GM19397 (cell line): ENCODE measurements around the gene RSPH3.
"Not testable (repeated sequence)": the region's sequence is repeated elsewhere in the genome, so short reads cannot be mapped to it uniquely, and the experiment has no call there.

Experiments used
- ATAC-seq: cut with Tn5 transposase; IDR thresholded peaks from one replicate; pipeline ENCODE4 v1.9.1; 2021; ENCODE audit warnings: mild to moderate bottlenecking, moderate library complexity; ENCODE audit not compliant: unreplicated experiment

Gene RSPH3, protein sequence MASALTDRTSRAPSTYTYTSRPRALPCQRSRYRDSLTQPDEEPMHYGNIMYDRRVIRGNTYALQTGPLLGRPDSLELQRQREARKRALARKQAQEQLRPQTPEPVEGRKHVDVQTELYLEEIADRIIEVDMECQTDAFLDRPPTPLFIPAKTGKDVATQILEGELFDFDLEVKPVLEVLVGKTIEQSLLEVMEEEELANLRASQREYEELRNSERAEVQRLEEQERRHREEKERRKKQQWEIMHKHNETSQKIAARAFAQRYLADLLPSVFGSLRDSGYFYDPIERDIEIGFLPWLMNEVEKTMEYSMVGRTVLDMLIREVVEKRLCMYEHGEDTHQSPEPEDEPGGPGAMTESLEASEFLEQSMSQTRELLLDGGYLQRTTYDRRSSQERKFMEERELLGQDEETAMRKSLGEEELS

DNA sequence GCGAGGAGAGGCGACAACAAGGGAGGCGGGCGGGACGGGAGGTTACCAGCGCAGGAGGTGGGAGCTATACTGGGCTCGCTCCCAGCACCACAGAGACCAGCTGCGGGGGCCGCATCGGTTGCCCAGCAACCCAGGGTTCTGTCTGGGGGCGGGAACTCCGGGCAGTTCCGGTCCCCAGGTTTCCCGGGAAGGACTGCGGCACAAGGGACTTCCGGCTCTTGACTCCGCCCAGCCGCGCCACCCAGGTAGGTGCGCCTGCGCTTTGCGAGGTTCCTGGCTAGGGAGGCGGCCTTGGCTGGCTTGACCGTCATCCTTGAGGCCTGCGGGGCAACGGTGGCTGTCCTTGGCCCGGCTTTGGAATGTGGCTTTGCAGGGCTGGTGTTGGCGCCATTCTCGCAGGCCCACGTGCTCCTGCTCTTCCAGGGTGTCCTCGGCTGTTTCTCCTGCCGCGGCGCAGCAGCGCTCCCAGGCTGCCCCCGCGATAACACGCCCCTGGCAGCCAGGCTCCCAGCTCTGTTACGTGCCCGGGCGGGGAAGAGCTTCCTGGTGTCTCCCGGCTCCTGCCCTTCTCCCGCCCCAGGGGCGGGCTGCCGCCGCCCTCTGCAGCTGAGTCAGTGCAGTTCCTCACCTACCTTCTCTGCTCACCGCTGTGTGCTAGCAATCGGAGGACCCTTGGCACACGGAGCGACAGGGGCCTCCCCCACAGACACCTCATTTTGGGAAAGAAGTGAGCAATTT lies at the start of gene RSPH3:
Gene RSPH3 (minus strand): TSS at position 537 of the 738 bp plus-strand sequence. CDS start 652 bp downstream, outside the sequence.
- ATAC-seq = peak; percentile 94

DNA sequence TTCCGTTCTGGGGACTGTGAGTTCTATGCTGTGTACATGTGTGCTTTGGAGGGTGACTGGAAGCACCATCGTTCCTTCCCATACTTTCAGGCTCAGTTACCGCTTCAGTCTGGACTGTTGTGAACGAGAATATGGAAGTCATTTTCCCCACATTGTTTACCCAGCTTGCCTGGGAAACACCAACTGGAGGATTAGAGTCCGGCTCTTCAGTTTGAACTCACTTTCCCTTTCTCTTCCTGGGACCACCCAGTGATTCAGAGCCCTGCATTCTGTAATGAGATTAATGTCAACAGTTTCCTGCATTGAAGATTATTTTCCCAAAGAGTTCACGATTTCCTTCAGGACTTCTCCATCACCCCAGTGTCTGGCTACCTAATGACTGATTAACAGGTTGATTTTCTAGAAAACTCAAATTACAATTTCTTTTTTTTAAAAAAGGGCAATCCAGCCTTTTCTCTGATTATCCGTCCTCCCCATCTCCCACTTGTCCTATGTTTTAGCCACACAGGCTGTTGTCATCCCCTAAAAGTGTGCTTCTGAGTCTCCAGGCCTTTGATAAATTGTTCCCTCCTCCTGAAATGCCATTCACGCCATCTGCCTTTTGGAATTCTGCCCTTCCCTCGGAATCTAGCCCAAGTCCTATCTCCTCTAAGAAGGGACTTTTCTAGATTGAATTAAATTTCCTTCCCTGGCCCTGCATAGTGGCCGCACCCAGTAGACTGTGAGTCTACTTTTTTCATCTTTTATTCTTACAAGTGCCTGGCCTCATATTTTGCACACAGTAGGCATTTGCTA lies 48.1 kb upstream of the RSPH3 start:
- ATAC-seq = no peak

DNA sequence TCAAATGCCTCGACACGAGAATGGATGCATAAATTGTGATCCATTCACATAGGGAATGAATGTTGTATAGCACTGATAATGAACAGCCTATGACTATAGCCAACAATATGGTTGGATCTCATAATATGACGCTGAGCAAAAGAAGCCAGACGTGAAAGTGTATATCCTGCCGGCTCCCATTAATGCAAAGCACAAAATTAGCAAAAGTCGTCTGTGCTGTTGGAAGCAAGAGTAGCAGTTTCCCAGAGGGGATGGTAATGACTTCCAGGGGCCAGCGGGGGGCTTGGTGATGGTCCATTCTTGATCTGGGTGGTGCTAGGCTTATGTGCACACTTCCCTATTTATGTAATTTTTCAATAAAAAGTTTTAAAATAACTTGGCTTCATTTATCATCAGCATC lies 45.8 kb upstream of the RSPH3 start:
- ATAC-seq = no peak

DNA sequence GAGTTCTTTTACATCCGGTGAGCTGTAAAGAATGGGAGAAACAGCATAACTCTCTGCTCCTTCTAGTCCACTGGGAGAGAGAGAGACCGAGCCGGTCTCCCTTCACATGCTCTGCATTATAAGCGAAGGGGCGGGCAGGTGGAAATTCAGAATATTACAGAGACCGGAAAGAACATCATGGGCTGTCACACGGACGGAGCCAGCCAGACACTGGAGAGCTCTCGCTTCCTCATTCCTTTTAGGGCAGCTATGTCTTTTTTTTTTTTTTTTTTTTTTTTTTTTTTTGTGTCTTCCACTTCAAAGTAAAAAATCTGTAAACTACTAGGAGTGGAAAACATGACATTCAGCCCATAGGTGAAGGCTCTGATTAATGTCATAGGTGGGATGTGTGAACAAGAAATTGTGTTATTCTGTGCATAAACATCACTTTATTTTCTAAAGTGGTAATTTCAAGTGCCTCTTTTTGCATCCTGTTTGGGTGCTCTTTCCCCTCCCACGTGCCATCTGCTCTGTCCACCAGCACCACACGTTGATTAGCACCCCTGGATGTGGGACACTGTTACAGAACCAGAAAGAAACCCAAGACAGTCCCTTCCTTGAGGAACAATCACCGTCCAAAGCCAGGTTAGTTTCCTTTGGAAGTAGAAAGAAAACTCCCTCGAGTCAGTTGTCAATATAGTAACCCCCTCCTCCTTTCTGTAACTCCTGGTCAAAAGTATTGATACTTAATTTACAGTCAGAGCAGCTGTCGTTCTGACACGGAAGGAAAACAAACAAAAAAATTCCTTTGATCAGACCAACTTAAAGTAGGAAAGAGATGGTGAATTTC lies 45.1 kb upstream of the RSPH3 start, which contains the start of gene TAGAP:
Gene TAGAP (minus strand): TSS at position 93 of the 829 bp plus-strand sequence. CDS start 845 bp downstream, outside the sequence.
- ATAC-seq = peak; percentile 60

DNA sequence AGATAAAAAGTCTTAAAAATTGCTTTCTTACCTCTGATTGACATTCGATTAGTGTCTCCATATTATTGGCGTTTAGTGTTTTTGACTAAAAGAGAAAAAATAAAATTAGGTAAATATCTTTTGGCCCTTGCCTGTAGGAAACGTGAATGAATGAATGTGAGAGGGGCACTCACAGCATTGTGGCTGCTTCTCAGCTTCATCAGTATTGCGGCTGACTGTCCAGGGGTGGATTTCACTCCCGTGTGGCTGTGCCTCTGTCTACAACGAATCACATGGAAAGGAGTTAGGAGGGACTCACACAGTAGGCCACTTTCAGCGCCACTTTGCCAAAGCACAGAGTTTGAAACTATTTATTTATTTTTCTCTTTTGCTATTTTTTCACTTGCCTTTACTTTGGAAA lies 43.9 kb upstream of the RSPH3 start:
- ATAC-seq = no peak

DNA sequence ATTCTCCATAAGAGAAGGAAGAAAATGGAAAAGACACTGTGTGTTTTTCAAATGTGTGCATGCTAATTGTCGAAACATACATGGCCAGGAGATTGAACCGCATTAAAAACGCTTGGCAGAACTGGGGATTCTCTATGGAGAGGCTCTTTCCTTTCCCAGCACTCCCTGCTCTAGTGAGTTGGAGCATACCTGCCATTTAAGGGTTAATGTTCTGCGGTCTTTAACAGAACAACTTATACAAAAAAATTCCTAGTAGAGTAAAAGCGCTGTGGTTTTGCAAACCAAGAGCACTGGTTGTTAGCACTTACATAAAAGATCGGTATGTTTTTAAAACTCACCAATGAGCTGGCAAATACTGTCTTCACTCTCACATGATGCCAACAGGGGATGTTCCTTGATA lies 43.2 kb upstream of the RSPH3 start:
- no peak for ATAC-seq

DNA sequence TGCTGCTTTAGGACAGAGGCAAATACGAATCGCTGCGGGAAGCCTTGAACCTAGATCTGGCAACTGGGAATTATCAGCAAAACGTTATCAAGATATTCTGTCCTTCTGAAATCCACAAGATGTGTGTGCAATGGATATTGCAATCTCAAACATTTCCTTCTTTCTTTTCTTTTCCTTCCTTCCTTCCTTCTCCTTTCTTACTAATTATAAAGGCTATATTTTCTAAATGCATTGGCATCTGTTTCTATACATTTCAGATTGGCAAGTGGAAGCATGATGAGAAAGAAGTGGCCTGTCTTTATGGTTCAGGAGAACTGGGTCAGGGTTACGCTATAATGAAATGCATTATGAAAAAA lies 42.8 kb upstream of the RSPH3 start:
- no peak for ATAC-seq

DNA sequence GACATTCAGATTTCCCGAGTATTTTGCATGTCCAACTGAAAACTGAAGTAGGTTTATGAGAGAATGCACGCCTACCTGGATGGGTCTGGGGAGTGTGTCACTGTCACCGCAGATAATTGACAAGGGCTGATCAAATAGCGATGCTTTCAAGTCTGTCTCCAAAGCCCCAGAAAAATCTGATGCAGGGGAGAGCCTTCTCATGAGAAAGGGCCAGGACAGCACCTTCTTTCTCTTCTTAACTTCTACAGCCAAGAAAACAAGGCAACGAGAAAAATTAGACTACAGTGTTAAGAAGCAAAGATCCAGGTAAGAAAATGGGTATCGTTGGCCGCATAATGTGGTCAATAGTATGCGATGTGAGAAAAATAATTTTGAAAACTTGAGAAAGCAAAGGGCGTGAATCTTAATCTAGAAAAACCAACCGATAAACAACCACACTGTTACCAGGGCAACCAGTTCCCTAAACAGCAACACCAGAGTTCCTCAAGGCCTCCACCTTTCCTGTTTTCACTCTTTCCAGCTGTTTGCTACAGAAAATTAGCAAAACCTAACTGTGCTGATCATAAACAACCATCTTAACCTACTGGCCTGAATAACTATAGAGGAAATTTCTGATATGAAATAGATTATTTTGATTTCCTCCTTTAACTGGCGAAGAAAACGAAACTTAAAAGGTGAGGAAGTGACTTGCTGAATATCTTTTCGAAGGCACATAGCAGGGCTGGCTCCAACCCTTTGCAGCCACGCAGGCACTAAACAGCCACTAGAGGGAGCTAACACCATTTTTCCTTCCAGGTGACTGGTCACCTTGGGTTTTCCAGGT lies 42.2 kb upstream of the RSPH3 start:
- ATAC-seq = peak; percentile 46

DNA sequence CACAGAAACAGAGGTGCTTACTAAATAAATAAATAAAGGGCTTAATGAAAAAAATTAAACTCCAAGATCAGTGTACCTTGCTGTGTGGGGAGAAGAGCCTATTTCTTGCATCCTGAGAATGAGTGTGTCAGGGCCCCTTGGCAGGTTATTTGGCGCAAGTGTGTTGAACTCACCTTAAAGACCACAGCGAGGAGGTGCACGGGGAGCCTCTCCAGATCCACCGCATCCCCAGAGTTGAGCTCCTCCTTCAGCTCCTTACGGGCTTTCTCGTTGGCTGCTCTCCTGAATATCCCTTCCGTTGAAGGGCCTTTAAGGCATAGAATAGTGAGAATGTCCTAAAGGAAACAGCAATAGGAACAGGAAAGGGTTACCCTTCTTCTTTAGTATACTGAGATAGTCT lies 41.2 kb upstream of the RSPH3 start:
- no peak for ATAC-seq

DNA sequence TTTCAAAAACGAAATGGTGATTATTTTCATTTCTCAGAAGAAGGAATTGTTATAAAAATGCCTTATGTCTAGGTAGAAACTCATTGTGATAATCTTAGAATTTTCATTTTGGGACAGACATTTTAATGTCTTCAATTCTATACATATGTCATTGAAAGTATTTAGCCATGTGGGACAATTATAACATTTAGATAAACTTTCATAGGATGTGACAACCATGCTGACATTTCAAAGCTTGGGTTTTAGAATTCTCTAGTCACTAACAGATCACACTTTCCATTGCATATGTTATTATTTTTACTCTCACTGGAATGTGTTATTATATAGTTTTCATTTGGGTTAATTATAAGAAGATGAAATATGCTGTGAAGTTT lies 39.9 kb upstream of the RSPH3 start:
- no peak for ATAC-seq

DNA sequence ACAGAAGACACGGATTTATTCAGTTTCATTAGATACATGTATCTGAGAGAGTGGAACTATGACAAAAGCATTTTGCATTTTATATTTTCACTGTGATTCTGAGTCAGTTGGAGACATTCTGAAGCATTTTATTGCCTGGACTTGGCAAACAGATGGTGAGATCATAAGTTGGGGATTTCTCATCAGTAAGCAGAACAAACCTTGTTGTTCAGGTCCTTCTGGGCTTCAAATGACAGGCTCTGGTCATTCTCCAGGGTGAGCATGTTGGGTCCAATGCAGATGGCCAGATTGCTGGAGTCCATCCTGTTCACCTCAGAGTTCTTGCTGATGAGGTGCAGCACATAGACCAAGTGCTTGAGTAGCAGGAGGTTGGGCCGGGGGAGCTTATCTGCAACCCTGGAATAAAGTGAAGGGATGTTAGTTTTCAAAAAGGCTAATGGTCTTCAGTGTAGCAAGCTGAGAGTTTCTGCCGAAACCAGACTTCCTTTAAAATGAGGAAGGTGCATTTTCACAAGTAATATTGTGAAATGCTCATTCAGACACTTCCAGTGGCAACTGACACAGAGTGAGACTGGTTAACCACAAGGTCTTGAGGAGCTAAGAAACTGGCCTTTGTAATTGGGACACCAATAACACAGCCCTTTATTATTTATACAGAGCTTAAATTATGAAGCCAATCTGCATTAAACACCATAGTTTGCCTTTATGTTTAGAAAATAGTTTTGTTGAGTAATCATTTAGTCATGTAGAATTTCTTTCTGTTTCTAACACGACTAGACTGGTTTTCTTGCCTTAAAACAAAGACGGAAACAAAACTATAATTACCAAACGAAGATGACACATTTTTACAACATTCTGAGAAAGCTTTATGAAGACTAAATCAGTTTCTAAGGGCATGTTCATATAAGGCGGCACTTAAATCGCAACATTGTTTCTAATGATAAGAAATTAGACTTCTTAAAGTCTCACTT lies 39.2 kb upstream of the RSPH3 start:
- ATAC-seq = peak; percentile 77

DNA sequence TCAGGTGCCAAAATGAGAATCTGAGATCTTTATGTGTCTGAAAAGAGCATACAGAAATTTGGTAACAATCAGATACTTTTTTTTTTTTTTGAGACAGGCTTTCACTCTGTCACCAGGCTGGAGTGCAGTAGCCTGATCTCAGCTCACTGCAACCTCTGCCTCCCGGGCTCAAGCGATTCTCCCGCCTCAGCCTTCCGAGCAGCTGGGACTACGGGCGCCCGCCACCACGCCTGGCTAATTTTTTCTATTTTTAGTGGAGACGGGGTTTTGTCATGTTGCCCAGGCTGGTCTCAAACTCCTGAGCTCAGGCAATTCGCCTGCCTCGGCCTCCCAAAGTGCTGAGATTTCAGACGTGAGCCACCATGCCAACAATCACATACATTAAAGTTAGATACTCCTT lies 38.3 kb upstream of the RSPH3 start:
- not testable (repeated sequence) for ATAC-seq

DNA sequence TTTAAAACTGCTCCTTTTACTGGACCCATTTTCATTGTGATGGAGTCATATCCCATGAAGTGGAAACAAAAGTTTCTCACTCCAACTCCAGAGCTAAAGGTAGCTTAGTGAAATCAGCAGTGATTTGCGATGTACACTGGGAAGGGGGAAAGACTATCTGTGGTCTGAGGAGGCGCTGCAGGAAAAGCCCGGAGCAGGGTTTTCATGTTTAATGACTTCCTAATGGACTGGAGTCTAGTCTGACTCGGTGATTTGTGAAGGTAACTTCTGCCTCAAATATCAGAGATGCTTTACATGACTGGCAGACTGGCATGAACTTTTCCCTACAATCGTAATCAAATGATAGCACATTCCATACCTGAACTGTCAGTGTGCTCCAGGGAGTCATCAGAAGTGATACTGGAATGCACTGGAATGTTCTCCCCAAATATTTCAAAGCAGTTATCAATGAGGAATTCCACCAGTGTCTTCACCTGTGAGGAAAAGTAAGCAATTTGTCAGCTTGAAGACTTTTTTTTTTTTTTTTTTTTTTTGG lies 37.8 kb upstream of the RSPH3 start:
- ATAC-seq = no peak

DNA sequence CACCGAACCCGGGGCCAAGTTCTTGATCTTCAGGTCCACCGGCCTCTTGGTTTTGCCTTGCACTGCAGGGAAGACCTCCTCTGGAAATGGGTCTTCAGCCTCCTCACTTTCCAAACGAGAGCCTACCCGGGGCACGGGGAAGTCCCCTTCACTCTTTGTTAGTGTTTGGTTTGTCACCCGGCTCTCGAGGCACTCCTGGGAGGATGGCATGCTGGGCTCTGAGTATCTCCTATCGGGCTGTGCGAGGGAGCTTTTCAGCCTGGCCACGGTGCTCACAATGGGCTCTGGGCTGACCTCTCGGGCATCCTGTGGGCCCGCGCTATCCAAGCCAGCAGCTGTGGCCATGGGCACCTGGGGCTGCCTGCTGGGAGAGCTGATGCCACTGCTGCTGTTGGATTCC lies 36.7 kb upstream of the RSPH3 start:
- no peak for ATAC-seq

DNA sequence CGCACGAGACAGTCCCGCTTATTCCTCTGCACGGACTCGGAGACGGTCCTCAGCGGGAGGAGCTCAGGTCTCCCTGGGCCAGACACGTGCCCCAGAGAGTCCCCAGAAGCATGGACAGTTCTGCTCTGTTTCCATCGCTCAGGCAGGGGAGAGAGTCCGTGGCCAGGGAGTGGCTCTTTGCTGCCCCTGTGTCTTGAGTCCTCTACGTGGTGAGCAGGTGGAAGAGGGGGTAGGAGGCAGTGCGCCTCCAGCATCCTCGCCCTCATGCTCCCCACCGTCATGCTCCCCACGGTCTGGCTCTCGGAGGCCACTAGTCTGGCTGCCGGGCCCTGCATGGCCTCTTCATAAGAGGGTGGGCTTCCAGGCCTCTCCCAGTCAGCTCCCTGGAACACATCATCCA lies 35.9 kb upstream of the RSPH3 start:
- ATAC-seq = no peak

DNA sequence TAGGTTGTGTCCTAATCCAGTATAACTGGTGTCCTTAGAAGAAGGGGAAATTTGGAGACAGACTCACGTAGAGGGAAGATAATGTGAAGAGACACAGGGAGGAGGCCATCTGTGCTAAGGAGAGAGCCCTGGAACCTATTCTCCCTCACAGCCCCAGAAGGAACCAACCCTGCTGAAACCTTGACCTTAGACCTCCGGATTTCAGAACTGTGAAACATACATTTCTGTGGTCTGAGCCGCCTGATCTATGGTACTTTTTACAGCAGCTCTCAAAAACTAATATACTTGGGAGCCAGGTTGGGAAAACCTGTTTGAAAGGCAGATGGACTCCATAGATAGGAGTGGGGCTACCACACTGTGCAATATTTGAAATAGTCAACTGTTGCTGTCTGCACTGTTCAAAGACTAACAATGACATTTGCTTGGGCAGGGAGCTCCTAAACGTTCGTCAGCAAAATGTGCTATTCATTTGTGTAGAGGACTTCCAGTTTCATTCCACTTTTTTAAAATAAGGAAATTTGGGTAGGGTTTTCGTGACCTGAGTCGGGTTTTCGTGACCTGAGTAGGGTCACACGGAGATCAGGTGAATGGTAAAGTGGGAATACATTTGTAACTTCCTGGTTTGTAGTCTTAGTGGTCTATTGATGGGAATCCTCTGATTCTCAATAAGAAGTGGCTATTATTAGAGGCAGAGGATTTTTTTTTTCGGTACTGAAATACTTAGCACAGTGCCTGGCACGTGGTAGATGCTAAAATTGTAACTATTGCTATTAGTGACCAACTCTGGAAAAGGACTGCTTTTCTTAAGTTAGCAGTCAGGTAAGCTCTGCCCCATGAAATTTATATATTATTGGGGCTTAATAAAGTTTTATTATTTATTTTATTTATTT lies 33.4 kb upstream of the RSPH3 start:
- no peak for ATAC-seq

DNA sequence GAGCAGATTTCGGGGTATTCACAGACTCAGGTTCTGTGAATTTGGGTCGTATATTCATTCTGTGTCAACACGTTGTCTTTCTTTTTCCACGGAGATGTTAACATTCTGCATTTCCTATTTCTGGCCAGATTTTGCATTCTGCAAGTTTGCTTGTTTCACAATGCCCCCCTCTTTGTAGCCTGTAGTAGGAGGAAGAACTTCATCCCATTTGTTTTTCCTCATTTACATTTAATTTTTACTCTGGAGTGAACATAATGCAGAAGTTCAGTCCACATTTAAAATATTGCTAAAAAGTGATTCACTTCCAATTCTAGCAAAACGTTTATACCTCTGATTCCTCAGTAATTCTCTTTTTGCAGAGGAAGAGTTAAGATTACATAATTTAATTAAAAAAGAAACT lies 31.8 kb upstream of the RSPH3 start:
- ATAC-seq = no peak
